HG02571 (cell line): ENCODE results near the gene CLEC11A.
"Not testable (repeated sequence)": the region's sequence is repeated elsewhere in the genome, so short reads cannot be mapped to it uniquely, and the experiment has no call there.

Experiments
- ATAC-seq: cut with Tn5 transposase; IDR thresholded peaks from one replicate; pipeline ENCODE4 v1.9.1; 2021; ENCODE audit warnings: mild to moderate bottlenecking, moderate library complexity; ENCODE audit not compliant: unreplicated experiment

Gene CLEC11A

GRCh38 chr19:50753879-50754278, 30.7 kb downstream of the CLEC11A start:
- no peak for ATAC-seq

GRCh38 chr19:50756244-50756643, 33.1 kb downstream of the CLEC11A start:
- ATAC-seq: not testable (repeated sequence)

GRCh38 chr19:50757624-50758023, 34.5 kb downstream of the CLEC11A start:
- ATAC-seq: not testable (repeated sequence)

- ATAC-seq: not testable (repeated sequence)
These were observed 35.9 kb downstream of the CLEC11A start for GRCh38 chr19:50759076-50759475.

GRCh38 chr19:50759886-50760285, 36.7 kb downstream of the CLEC11A start:
- no peak for ATAC-seq

- not testable (repeated sequence) for ATAC-seq
These were observed 38.3 kb downstream of the CLEC11A start for GRCh38 chr19:50761501-50761900.

GRCh38 chr19:50763521-50763920, 40.4 kb downstream of the CLEC11A start:
- ATAC-seq: not testable (repeated sequence)

GRCh38 chr19:50764409-50764808, 41.2 kb downstream of the CLEC11A start:
- no peak for ATAC-seq

- not testable (repeated sequence) for ATAC-seq
These were observed 43.6 kb downstream of the CLEC11A start for GRCh38 chr19:50766746-50767145.

GRCh38 chr19:50767263-50767662, 44.1 kb downstream of the CLEC11A start:
- ATAC-seq: not testable (repeated sequence)

GRCh38 chr19:50768277-50768676, 45.1 kb downstream of the CLEC11A start:
- no peak for ATAC-seq

GRCh38 chr19:50770164-50770563, 47.0 kb downstream of the CLEC11A start, which contains the start of gene GPR32:
Gene GPR32, plus strand, starts transcription at chr19:50770464. Its CDS starts 137 bp downstream, at chr19:50770601.
- ATAC-seq: not testable (repeated sequence)

- ATAC-seq: no peak
These were observed 47.7 kb downstream of the CLEC11A start for GRCh38 chr19:50770888-50771287.

GRCh38 chr19:50772476-50772875, 49.3 kb downstream of the CLEC11A start:
- no peak for ATAC-seq

GRCh38 chr19:50772912-50773311, 49.7 kb downstream of the CLEC11A start:
- ATAC-seq: not testable (repeated sequence)

GRCh38 chr19:50773454-50773853, 50.3 kb downstream of the CLEC11A start:
- ATAC-seq: not testable (repeated sequence)
